GM19397 (cell line): ENCODE results near the gene CHST10.
"Not testable (repeated sequence)": the region's sequence is repeated elsewhere in the genome, so short reads cannot be mapped to it uniquely, and the experiment has no call there.

Experiments used
- ATAC-seq: cut with Tn5 transposase; IDR thresholded peaks from one replicate; pipeline ENCODE4 v1.9.1; 2021; ENCODE audit warnings: mild to moderate bottlenecking, moderate library complexity; ENCODE audit not compliant: unreplicated experiment

The CHST10 gene

DNA sequence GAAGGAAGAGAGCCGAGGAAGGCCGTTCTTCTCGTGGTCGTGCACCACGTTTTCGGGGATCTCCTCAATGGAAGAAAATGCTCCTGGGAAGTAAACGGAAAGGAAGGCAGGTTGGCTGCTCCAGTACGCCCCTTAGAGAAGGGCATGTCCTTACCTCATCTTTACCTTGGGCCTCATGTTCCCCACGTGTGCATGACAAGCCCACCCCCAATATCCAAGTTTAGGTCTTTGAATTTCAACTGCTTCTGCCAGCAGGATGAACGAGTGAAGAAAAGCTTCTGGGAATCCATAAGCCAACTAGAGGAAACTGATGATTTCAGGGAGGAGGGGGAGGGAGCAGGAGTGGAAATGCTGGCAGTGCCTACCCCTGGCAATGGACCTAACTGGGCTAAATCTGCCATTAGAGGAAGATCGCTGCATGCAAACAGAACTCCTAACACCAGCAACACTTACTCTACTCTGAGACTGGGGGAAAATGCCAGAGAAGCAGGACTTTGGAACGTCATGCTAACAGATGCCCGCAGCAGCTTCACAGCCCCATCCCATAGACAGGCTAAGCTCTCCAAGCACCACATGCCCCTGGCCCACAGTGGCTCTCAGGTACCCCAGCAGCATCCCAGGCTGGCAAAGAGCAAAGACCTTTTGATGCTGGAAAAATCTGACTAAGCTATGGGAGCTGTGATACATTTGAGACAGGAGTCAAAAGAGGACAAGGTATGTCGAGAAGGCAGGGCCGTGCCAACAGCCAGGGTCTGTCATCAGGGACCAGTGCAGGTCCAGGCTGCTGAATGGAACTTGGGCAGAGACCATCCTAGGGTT, 21.7 kb downstream of the CHST10 start:
- ATAC-seq = no peak

DNA sequence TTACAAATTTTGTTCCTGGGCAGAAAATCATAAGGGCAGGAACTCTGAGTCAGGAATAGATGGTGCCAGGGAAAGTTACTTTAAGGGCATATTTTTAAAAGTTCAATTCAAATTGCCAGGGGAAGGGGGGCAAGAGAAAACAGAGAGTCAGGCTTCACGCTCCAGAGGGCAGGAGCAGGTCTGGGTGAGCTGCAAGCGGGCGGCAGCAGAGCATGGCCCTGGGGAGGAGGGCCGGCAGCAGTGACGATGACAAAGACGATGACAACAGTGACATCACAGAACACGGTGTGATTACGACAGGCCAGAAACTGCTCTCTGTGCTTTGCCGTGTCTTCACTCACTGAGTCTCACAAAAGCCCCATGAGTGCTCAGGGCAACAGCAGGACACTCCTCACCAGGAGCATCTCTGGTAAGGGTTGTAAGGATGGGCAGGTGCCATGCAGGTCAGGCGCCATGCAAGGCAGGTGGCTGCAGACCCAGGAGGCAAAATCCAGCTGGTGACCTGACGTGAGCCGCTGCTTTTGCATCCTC, 23.3 kb downstream of the CHST10 start:
- ATAC-seq = peak; percentile 59

GRCh38 chr2:100393362-100393761, 24.1 kb downstream of the CHST10 start:
- no peak for ATAC-seq

DNA sequence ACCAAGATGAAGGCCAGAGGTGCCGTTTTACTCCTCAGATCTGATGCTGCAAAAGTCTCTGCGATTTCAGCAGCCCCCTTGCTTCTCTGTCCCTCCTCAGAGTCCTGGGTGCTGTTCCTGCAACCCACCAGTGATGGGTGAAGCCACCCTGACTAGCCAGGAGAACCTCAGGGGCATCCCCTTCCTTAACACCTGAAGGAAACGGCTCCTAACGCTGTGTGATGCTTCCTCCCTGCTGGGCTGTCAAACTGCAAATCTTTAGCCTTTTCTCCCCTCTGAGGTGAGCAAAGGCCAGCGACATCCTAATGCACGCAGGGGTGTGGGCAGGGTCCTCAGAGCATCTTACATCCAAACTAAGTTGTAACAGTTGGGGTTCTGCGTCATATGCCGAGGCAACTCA, 24.8 kb downstream of the CHST10 start:
- no peak for ATAC-seq

GRCh38 chr2:100391735-100392515, 25.5 kb downstream of the CHST10 start:
- ATAC-seq = no peak

GRCh38 chr2:100390001-100390940, 27.2 kb downstream of the CHST10 start:
- no peak for ATAC-seq

DNA sequence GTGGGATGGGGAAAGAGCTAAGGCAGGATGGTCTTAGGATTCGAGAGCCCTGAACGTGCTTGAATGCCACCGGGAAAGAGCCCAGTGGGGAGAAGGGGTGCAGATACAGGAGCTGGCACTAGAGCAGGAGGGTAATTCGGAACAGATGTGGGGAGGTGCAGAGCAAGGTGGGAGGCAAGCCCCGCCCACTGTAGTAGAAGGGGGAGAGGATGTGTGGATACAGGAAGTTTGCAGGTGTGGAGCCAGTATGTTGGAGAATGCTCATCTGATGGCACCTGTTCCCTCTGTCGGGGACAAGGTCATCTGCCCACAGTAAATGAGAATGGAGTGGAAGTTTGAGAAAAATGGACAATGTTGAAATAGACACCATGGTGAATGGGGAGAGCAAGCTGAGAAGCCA, 28.8 kb downstream of the CHST10 start:
- ATAC-seq = no peak

DNA sequence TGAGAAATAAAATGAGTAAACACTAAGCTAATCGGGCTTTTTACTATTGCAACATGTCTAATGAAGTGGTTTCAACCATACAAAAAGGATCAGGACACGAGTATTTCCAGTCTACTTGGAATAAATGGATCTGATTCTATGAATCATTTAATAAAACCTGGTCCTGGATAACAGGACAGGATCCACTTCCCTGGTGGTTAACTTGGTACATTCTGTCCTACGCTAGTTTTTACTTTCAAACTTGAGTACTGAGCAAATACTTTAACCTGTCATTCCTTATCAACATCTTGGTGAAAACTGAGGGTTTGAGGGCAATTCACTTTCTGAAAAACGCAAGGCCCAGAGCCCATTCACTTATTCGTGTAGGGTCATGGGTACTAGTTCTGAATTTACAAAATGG, 33.5 kb downstream of the CHST10 start:
- ATAC-seq = no peak

DNA sequence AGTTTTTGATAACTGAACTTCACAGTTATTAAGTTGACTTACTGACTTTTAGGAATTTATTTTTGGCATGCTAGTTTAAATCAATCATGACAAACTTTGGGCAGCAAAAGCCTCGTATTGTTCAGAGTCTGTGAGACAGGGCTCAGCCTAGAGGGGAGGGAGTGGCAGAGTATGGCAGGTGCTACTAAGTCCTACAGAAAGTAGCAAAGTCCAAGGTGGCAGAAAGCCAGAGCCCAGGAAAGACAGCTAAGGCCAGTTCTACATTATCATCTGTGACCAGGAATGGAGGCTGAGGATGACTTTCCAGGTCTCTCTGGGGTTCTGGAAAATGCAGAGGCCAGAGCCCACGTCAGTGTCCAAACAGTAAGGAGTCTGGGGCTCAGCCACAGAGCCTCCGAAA, 34.2 kb downstream of the CHST10 start:
- ATAC-seq = no peak

- peak; percentile 61 for ATAC-seq
Measured at GRCh38 chr2:100381240-100381639, 36.2 kb downstream of the CHST10 start.

GRCh38 chr2:100380681-100381080, 36.8 kb downstream of the CHST10 start:
- ATAC-seq = no peak

DNA sequence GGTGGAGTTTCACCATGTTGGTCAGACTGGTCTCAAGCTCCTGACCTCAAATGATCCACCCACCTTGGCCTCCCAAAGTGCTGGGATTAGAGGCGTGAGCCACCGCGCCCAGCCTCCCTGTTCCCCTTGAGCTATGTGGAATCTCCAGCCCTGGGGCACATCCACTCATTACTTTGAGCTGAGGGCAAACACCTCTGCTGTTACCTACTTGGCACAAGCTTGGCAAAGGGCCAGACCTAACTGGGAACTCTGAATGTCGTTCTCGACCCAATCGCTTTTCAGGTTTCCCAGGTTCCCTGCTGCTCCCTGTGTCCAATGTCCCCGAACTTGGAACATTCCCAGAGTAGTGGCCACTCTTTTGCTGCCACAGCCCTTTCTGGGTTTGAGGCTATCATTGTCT, 40.6 kb downstream of the CHST10 start:
- no peak for ATAC-seq

DNA sequence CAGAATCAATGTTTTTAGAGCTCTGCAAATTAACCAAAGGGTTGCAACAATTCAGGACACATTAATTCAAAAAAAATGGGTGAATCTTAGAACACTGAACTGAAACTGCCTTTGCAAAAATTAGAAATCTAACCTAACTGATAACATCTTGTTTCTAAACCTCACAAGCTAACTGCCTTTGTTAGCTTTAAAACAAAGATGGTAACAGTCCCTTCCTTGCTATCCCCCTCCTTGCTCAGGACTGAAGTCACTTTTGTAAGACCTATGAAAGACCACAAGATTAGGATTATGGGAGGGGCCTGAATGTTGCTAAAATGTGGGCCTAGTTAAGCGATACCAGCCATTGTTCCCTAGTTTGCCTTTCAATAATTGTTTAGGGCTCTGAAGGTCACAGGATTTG, 50.3 kb downstream of the CHST10 start:
- no peak for ATAC-seq

- ATAC-seq = no peak
Measured at GRCh38 chr2:100365434-100365833, 52.0 kb downstream of the CHST10 start.

DNA sequence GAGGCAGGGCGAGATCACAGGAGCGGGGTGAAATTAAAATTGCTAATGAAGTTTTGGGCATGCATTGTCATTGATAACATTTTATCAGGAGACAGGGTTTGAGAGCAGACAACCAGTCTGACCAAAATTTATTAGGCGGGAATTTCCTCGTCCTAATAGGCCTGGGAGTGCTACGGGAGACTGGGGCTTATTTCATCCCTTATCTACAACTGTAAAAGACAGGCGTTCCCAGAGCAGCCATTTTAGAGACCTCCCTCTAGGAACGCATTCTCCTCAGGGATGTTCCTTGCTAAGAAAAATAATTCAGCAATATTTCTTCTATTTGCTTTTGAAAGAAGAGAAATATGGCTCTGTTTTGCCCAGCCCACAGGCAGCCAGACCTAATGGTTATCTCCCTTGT, 55.2 kb downstream of the CHST10 start:
- not testable (repeated sequence) for ATAC-seq

GRCh38 chr2:100359576-100359975, 57.9 kb downstream of the CHST10 start:
- no peak for ATAC-seq

- ATAC-seq = no peak
Measured at GRCh38 chr2:100358554-100358953, 58.9 kb downstream of the CHST10 start.

- no peak for ATAC-seq
Measured at GRCh38 chr2:100352521-100352920, 64.9 kb downstream of the CHST10 start.

GRCh38 chr2:100350661-100351185, 66.7 kb downstream of the CHST10 start:
- no peak for ATAC-seq

GRCh38 chr2:100345144-100345543, 72.3 kb downstream of the CHST10 start:
- not testable (repeated sequence) for ATAC-seq

GRCh38 chr2:100344433-100344832, 73.0 kb downstream of the CHST10 start:
- ATAC-seq = no peak
